Mesenchymal stem cell (in vitro differentiated cells and primary cell): ENCODE results near the gene ST7L.
A peak's percentile ranks its signal among the peaks of the same experiment; 100 is the strongest.

ENCODE experiments used
- DNase-seq: peaks from one replicate; pipeline ENCODE4 v3.0.0-alpha.2; 2013
- H2AFZ ChIP-seq: one replicate; pipeline ENCODE4 v1.6.1; 2013; ENCODE audit warnings: low read depth, mild to moderate bottlenecking, control low read depth, inconsistent platforms, low read length, moderate library complexity
- H2AK5ac ChIP-seq: 2 replicates; pipeline ENCODE4 v1.6.1; 2013; ENCODE audit warnings: low read length, moderate library complexity, mild to moderate bottlenecking, inconsistent platforms; ENCODE audit not compliant: severe bottlenecking
- H2BK120ac ChIP-seq: one replicate; pipeline ENCODE4 v1.6.1; 2013; ENCODE audit warnings: low read depth, mild to moderate bottlenecking, inconsistent platforms, low read length, moderate library complexity
- H2BK12ac ChIP-seq, 2 experiments: one replicate each; pipeline ENCODE4 v1.6.1; 2013; ENCODE audit warnings: inconsistent platforms in 2 of 2, low read length in 2 of 2, mild to moderate bottlenecking in 2 of 2, moderate library complexity in 2 of 2, control low read depth in 1 of 2
- H2BK15ac ChIP-seq: one replicate; pipeline ENCODE4 v1.6.1; 2013; ENCODE audit warnings: mild to moderate bottlenecking, low read depth, inconsistent platforms; ENCODE audit not compliant: poor library complexity, severe bottlenecking
- H2BK5ac ChIP-seq: 2 replicates; pipeline ENCODE4 v1.6.1; 2013; ENCODE audit warnings: low read depth, mild to moderate bottlenecking, low read length, control low read depth, inconsistent platforms; ENCODE audit not compliant: poor library complexity, severe bottlenecking
- H3K14ac ChIP-seq, 2 experiments: one replicate each; pipeline ENCODE4 v1.6.1; 2013; ENCODE audit warnings: inconsistent platforms in 2 of 2, low read length in 2 of 2, control low read depth in 1 of 2, mild to moderate bottlenecking in 1 of 2, moderate library complexity in 1 of 2
- H3K18ac ChIP-seq, 2 experiments: one replicate each; pipeline ENCODE4 v1.6.1; 2013; ENCODE audit warnings: inconsistent platforms in 2 of 2, low read length in 2 of 2, control low read depth in 1 of 2, low read depth in 1 of 2, mild to moderate bottlenecking in 1 of 2
- H3K23ac ChIP-seq, 2 experiments: one replicate each; pipeline ENCODE4 v1.6.1; 2013; ENCODE audit warnings: inconsistent platforms in 2 of 2, low read length in 2 of 2, mild to moderate bottlenecking in 2 of 2, moderate library complexity in 2 of 2, control low read depth in 1 of 2
- H3K27ac ChIP-seq: 2 replicates; pipeline ENCODE4 v1.5.1; 2013; ENCODE audit warnings: mild to moderate bottlenecking, moderate library complexity, low read length, control low read depth, inconsistent platforms; ENCODE audit not compliant: poor library complexity, severe bottlenecking
- H3K27me3 ChIP-seq, 2 experiments: 2 replicates each; pipeline versions ENCODE4 v1.6.1 to v1.7.0; 2013; ENCODE audit warnings: low read length in 2 of 2, mild to moderate bottlenecking in 2 of 2, moderate library complexity in 2 of 2, control low read depth in 1 of 2, inconsistent platforms in 1 of 2; ENCODE audit not compliant: control insufficient read depth in 1 of 2, insufficient read depth in 1 of 2
- H3K36me3 ChIP-seq, 2 experiments: 2 replicates each; pipeline versions ENCODE4 v1.6.1 to v1.7.0; 2013; ENCODE audit warnings: low read length in 2 of 2, control low read depth in 1 of 2, inconsistent platforms in 1 of 2, low read depth in 1 of 2, mild to moderate bottlenecking in 1 of 2; ENCODE audit not compliant: insufficient read depth in 2 of 2, control insufficient read depth in 1 of 2
- H3K4ac ChIP-seq, 2 experiments: one replicate each; pipeline ENCODE4 v1.6.1; 2013; ENCODE audit warnings: inconsistent platforms in 2 of 2, low read length in 2 of 2, mild to moderate bottlenecking in 2 of 2, moderate library complexity in 2 of 2, control low read depth in 1 of 2, low read depth in 1 of 2
- H3K4me1 ChIP-seq: 2 replicates; pipeline ENCODE4 v1.6.1; 2013; ENCODE audit warnings: low read depth, low read length, control low read depth; ENCODE audit not compliant: control insufficient read depth, insufficient read depth
- H3K4me2 ChIP-seq: 2 replicates; pipeline ENCODE4 v1.6.1; 2013; ENCODE audit warnings: low read length, mild to moderate bottlenecking, inconsistent platforms; ENCODE audit not compliant: poor library complexity, severe bottlenecking
- H3K4me3 ChIP-seq, 2 experiments: 2 replicates each; pipeline versions ENCODE4 v1.5.1 to v1.7.0; 2013; ENCODE audit warnings: low read length in 2 of 2, mild to moderate bottlenecking in 2 of 2, control low read depth in 1 of 2, low read depth in 1 of 2; ENCODE audit not compliant: insufficient read depth in 1 of 2
- H3K79me1 ChIP-seq: replicated peaks from 2 replicates; pipeline ENCODE4 v1.6.1; 2013; ENCODE audit warnings: mild to moderate bottlenecking, control low read depth, low read length, inconsistent platforms; ENCODE audit not compliant: poor library complexity, severe bottlenecking
- H3K9ac ChIP-seq: 2 replicates; pipeline ENCODE4 v1.7.0; 2013; ENCODE audit warnings: mild to moderate bottlenecking, low read length, moderate library complexity
- H3K9me3 ChIP-seq: 2 replicates; pipeline ENCODE4 v1.7.0; 2013; ENCODE audit warnings: mild to moderate bottlenecking, low read length; ENCODE audit not compliant: control insufficient read depth
- H4K8ac ChIP-seq: one replicate; pipeline ENCODE4 v1.6.1; 2013; ENCODE audit warnings: inconsistent platforms, mild to moderate bottlenecking, low read length, moderate library complexity
- H4K91ac ChIP-seq: one replicate; pipeline ENCODE4 v1.6.1; 2013; ENCODE audit warnings: mild to moderate bottlenecking, low read length, inconsistent platforms
- WGBS: methylation state at CpG from one replicate; pipeline ENCODE4 v1.1.7; 2013; ENCODE audit warnings: mixed read lengths; 5-methylcytosine and 5-hydroxymethylcytosine counted together

Gene ST7L

DNA sequence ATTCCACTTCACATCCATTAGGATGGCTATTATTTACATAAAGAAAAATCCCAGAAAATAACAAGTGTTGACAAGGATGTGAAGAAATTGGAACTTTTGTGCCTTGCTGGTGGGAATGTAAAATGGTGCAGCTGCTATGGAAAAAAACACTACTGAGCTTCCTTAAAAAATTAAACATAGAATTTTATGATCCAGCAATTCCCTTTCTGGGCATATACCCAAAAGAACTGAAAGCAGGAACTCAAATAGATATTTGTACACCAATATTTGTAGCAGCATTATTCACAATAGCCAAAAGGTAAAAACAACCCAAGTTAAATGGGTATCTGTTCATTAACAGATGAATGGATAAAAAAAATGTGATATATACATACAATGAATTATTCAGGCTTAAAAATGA is 64.5 kb downstream of the ST7L start:
- Histone ChIP-seq H2BK12ac (no peak overlapping the region), H3K9me3 (no peaks in the 10 kb centered on the region), H3K4ac (no peak overlapping the region), H3K4me3 (no peak overlapping the region), H3K9ac (no peak overlapping the region), H4K91ac (no peak overlapping the region), H3K27ac (no peak overlapping the region), H3K18ac (no peak overlapping the region), H4K8ac (no peak overlapping the region), H2BK5ac (no peak overlapping the region), H2BK120ac (no peak overlapping the region), H3K79me1 (peaks cover 4% of the 10 kb centered on the region), H3K14ac (no peak overlapping the region), H3K23ac (no peak overlapping the region), H3K36me3 (peaks cover 0 to 43% of the 10 kb centered on the region in 2 experiments), H3K27me3 (no peaks in the 10 kb centered on the region), H3K4me1 (no peaks in the 10 kb centered on the region), H2BK15ac (no peak overlapping the region), H3K4me2 (no peak overlapping the region), H2AK5ac (no peak overlapping the region), H2AFZ (no peak overlapping the region)
- no peak for DNase-seq

DNA sequence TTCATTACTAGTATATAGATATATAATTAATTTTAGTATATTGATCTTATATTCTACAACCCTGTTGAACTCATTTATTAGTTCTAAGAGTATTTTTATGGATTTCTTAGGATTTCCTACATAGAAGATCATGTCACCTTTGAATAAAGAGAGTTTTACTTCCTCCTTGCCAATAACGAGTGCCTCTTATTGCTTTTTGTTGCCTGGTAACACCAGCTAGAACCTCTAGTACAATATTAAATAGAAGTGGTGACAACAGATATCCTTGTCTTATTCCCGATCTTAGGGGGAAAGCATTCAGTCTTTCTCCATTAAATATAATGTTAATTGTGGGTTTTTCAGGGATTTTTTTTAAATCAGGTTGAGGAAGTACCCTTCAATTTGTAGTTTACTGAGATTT is 69.4 kb downstream of the ST7L start:
- Histone ChIP-seq H4K91ac (no peak overlapping the region), H2BK15ac (no peak overlapping the region), H3K36me3 (peaks cover 2 to 43% of the 10 kb centered on the region in 2 experiments), H3K9me3 (no peaks in the 10 kb centered on the region), H3K4me3 (no peak overlapping the region), H3K14ac (no peak overlapping the region), H2AK5ac (no peak overlapping the region), H3K18ac (no peak overlapping the region), H3K4ac (no peak overlapping the region), H3K9ac (no peak overlapping the region), H3K27me3 (no peaks in the 10 kb centered on the region), H2BK120ac (no peak overlapping the region), H3K23ac (no peak overlapping the region), H2AFZ (no peak overlapping the region), H3K4me2 (no peak overlapping the region), H2BK5ac (no peak overlapping the region), H3K4me1 (peaks cover 2% of the 10 kb centered on the region), H3K27ac (no peak overlapping the region), H2BK12ac (no peak overlapping the region), H4K8ac (no peak overlapping the region), H3K79me1 (peaks cover 4% of the 10 kb centered on the region)
- 86% methylated on average over 2 of the region's 2 CpGs for WGBS
- no peak for DNase-seq

DNA sequence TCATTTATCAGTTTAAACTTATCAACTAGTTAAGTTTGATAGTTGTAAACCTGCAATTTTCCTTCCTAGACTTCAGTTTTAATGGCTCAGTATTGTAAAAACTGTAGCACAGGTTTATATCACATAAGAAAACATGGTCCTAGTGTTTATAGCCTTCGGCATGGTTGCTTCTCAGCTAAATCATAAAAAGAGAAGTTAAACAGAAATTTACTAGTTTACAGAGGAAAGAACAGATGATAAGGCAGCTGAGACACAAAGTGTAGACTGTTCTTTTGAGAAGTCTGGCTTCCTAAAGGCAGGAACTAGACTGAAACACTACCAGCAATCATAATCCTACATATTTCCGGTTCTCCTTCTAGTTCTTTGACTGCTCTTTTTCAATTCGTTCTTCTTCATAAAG is 70.4 kb downstream of the ST7L start:
- Histone ChIP-seq H3K4me3 (no peak overlapping the region), H2AFZ (no peak overlapping the region), H3K4ac (no peak overlapping the region), H2AK5ac (no peak overlapping the region), H4K91ac (no peak overlapping the region), H2BK5ac (no peak overlapping the region), H3K4me1 (peaks cover 2% of the 10 kb centered on the region), H2BK120ac (no peak overlapping the region), H2BK12ac (no peak overlapping the region), H3K9me3 (no peaks in the 10 kb centered on the region), H3K23ac (no peak overlapping the region), H3K18ac (no peak overlapping the region), H2BK15ac (no peak overlapping the region), H3K14ac (no peak overlapping the region), H3K27ac (no peak overlapping the region), H3K79me1 (peaks cover 4% of the 10 kb centered on the region), H3K9ac (no peak overlapping the region), H4K8ac (no peak overlapping the region), H3K27me3 (no peaks in the 10 kb centered on the region), H3K4me2 (no peak overlapping the region), H3K36me3 (peaks cover 2 to 34% of the 10 kb centered on the region in 2 experiments)
- no CpG with 5 or more reads among the region's 3 CpGs for WGBS
- no peak for DNase-seq

DNA sequence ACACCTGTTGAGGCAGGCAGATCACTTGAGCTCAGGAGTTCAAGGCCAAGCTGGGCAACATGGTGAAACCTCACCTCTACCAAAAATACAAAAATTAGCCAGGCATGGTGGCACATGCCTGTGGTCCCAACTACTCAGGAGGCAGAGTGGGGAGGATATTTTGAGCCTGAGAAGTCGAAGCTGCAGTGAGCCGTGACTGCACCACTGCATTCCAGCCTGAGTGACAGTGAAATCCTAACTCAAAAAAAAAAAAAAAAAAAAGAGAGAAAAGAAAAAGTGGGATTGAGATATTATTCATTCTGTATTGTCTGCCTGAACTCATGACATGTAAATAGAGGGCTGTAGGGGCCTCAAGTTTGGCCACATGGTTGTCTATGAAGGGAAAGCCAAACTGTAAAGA is 72.9 kb downstream of the ST7L start:
- peak overlapping the region in 1 of 2 experiments; percentile 83 for H2BK12ac ChIP-seq

More for the DNA sequence above, 72.9 kb downstream of the ST7L start:
- Histone ChIP-seq H2AFZ (no peak overlapping the region), H4K91ac (no peak overlapping the region), H3K36me3 (peaks cover 2 to 39% of the 10 kb centered on the region in 2 experiments), H3K18ac (peak overlapping the region; percentile 34 to 63), H3K14ac (no peak overlapping the region), H3K4me2 (no peak overlapping the region), H3K4me3 (no peak overlapping the region), H3K9me3 (no peaks in the 10 kb centered on the region), H2BK120ac (no peak overlapping the region), H3K27me3 (no peaks in the 10 kb centered on the region), H2BK5ac (peak overlapping the region; percentile 82), H3K9ac (no peak overlapping the region), H3K4ac (peak overlapping the region in 1 of 2 experiments; percentile 63), H3K27ac (peak overlapping the region; percentile 94), H3K79me1 (no peaks in the 10 kb centered on the region), H3K23ac (no peak overlapping the region), H4K8ac (no peak overlapping the region), H2BK15ac (no peak overlapping the region), H2AK5ac (peak overlapping the region; percentile 63), H3K4me1 (peaks cover 3% of the 10 kb centered on the region)
- no peak for DNase-seq
- 50% methylated on average over 2 of the region's 2 CpGs for WGBS
